HT-29 (cell line): Measurements from ENCODE around the gene FSHB. TPM values are rescaled to one million over a fixed set of nuclear protein-coding genes. Genes with fewer than 3 reads are reported as not detected.
"Not testable (repeated sequence)": the region's sequence is repeated elsewhere in the genome, so short reads cannot be mapped to it uniquely, and the experiment has no call there.

ENCODE experiments used
- DNase-seq: peaks from one replicate; pipeline ENCODE4 v3.0.0-alpha.2; 2015; ENCODE audit warnings: low spot score
- total RNA-seq: library from RNA; depleted of rRNA; stranded (reverse); fragments of >200 nt; shearing (Covaris generic); gene quantifications from 2 replicates; pipeline ENCODE4 v1.2.3, GENCODE V29; 2014; rRNA removed

The FSHB gene
- not detected in 2 replicates for total RNA-seq

DNA sequence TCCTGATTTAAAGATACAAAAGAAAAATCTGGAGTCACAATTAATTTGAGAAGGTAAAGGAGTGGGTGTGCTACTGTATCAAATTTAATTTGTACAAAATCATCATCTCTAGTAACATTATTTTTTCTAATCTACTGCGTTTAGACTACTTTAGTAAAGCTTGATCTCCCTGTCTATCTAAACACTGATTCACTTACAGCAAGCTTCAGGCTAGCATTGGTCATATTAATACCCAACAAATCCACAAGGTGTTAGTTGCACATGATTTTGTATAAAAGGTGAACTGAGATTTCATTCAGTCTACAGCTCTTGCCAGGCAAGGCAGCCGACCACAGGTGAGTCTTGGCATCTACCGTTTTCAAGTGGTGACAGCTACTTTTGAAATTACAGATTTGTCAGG is at the start of gene FSHB:
TSS of gene FSHB (plus strand) at position 301 of the 400 bp plus-strand sequence. CDS start 889 bp downstream, outside the sequence.
- DNase-seq: no peak

DNA sequence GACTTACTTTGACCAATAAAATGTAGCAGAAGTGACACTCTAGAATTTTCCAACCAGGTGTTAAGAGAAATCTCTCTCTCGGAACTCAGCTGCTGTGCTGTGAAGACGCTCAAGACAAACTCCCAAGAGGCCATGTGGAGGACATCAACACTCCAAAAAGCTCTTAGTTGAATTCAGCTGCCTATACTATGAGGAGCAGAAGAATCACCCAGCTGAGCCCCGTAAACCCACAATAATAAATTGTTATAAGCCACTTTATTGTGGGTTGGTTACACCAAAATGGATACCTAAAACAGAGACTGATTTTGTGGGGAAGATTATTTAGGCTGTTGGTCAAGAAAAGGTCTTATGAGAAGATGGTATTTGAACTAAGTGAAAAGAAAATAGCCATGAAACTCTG is 44.1 kb upstream of the FSHB start:
- DNase-seq: no peak

DNA sequence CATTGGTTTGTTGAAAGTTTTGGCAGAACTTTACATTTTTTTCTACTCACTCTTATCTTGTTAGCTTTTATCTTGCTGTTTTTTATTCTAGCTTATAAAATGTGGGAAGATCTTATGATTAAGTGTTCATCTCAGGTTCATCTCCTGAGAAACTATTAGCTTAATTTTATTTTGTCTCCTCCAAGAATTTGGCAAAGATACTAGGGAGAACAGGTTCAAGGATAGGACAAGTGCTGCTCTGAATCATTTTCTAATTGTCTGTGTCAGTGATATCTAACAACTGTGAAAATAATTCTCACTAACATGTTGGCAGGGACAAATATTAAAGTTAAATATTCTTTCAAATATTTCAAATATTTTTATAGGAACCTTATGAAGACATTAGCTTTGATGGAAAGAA is 38.2 kb upstream of the FSHB start:
- no peak for DNase-seq

DNA sequence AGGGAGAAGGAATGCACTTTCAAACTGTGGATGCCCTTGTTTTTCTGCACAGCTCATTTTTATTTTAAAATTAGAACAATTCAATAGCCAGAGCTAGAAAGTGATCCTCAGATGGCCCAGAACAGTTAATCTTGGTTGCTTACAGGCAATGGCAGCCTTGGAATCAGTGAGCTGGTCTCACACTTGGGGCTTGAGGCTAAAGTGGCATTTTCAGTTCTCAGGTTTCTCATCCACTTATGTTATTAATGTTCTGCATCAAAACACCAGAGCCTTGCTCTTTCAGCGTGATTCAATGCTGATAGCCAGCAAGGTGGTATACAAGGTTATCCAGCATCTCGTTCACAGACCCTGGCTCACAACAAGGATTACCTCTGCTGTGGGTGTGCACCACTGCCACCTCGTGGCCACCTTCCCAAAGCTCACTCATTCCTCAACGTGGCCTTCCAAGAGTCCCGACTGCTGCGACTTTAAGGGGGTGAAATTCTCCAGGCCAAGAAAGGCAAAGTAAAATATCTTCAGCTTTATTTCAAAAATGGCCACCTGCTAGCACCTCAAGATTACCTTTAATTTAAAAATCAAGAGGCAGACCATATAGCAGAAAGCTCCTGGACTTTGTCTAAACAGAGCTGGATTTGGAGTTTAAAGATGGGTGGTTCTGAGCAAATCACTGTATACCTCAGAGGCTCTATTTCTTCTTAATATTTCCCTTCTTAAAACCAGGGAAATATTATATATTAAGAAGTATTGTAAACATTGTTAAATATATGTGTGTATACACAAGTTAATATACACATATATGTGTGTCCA is 34.2 kb upstream of the FSHB start:
- peak; percentile 80 for DNase-seq

DNA sequence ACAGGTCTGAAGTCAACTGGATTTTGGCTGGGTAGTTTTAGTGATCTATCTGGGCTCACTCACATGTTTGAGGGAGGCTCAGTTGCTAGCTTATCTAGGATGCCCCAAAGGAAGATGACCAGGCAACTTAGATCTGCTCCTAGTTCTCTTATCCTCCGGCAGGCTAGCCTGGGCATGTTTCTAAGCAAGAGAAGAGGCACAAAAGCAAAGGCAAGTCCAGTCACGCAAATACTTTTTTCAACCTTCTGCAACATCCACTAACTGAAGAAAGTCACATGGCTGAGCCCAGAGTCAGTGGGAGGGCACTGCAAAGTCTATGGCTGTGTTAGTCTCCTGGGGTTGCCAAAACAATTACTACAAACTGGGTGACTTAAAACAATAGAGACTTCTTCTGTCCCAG is 32.9 kb upstream of the FSHB start:
- DNase-seq: no peak

DNA sequence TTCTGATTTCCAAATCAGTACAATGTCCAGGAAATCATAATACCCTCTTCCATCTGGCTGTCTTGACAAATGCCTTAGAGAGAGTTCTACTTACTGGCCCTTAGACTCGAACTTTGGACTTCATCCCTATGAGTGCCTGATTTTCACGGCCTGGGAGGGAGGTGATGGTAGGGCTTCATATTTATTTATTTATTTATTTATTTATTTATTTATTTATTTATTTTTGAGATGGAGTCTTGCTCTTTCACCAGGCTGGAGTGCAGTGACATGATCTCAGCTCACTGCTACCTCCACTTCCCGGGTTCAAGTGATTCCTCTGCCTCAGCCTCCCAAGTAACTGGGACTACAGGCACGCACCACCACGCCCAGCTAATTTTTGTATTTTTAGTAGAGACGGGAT is 27.8 kb upstream of the FSHB start:
- DNase-seq: not testable (repeated sequence)

DNA sequence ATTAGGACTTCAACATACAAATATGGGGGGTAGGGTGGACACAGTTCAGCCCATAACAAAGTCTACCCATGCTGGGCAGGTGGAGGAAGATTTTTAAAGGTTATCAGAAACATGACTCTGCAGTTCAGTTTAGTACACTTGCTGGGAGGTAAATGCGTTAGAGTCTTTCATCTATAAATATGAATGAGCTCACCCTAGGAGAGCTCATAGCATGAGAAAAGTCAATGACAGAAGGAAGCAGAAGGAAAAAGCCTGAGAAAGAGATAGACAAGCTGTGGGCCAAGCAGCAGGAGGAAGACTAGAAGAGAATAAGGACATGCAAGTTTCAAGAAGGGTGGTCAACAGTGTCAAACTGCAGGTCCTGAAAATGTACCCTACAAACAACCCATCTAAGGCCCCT is 27.0 kb upstream of the FSHB start:
- DNase-seq: no peak

DNA sequence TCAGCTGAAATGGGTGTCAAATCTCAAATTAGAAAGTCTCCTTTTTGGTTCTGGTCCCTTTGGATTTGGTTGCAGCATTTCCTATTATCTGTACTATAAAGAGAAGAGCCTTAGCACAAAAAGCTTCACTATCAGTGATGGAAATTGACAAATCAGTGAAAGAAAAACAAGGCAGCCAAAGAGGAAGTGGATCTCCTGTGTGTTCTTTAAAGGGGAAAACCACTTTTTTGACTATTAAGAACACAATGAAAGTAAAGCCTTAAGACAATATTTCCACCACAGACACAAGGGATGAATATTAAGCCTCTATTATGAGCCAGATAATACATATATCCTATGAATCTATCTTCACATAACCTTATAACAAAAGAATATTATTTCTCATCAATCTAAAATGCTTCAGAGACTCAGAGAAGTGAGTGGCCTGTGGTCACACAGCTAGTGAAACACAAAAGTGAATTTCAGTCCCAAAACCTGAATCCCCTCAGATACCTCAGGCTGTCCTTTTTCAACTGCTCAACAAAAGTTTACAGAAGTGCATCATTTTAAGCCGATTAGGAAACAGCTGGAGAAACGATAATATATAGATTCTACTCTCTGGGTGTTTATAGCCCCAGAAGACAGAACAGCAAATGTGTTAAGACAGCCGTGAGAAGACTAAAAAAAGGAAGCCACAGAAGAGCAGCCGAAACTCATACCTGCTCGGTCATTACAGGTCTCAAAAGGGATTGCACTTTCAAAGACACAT is 24.4 kb upstream of the FSHB start:
- no peak for DNase-seq

DNA sequence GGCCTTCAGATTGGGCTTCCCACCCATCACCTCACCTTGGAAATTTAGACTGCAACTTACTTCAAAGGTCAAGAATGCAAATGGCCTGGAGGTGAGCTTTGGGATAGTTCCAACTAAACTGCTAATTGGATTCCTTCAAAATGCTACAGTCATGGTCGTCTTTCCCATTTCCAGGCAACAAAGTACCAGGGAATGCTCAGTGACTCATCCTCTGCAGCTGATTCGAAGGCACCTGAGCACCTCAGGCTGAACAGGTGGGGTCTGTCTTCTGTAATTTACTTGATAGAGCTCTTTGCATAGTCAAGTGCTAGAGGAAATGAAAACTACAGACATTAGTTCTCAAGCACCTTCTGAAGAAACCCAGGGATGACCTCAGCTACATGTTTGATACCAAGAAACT is 20.5 kb upstream of the FSHB start:
- DNase-seq: no peak

DNA sequence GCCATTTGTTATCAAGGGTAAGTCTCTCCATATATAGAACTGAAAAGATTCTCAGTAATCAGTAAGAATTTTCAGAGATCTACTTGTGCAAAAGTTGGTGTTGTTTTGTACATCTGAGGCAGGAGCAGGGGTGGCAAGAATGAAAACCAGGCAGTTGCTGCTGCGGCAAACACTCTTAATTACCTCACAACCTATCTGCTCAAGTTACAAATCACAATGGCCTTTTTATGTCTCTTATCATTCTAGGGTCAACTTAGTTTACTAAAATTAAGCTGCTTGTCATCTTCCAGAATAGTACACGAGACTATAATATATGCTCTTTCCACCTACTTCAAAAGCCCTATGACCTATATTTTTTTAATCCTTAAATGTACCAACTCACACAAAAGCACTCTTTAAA is 14.3 kb upstream of the FSHB start:
- DNase-seq: no peak

DNA sequence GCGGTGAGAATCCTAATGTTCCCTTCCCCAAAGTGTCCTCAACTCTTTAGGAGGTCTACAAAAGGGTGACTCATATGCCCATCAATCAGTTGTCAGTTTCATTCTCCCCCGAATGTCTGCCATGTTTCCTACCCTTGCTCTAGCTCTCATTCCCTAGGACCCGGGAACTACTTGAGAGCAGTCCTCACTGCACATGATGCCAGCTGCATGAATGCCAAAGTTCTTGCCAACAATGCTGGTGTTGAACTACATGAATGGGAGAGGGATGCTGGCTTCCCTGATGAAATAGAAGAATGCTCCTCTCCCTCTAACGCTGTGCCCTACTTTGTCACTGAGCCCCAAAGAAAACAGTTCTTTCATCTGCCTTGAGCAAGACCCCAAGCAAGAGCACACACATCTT is 12.5 kb upstream of the FSHB start:
- DNase-seq: no peak

DNA sequence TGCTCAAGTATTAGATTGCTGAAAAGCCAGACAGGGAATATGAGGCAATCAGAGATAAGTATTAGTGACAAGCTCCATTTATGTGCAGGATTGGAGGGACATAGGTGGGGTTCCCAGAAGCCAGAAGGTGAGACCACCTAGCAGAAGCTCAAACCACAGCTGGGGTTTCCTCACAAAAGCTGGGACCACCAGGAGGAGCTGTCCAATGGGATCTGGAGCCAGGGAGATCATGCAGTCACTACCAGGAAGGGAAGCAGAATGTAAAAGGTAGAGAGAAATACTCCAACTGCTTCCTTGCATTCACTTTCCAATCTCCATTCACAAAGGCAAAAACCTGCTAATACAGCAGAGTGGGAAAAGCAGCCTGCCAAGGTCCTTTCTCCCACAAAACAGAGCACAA is 5.2 kb upstream of the FSHB start:
- DNase-seq: no peak

DNA sequence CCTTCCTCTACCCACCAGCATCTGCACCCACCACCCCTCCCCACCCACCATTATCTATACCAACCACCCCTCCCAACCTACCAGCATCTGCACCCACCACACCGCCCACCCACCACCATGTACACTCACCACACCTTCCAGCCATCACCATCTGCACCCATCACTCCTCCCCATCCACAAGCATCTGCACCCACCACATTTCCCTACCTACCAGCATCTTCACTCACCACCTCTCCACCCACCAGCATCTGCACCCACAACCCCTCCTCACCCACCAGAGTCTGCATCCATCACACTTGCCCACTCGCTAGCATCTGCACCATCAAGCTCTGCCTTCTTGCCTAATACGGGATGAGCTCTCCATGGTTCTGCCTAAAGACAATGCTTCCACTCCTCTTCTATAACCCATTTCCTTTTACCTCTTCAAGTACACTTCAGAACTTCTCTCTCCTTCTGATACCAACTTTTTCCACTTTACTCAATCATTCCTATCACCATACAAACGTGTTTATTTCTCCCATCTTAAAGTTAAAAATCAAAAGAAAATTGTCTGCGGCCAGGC is 2.4 kb upstream of the FSHB start:
- DNase-seq: no peak

DNA sequence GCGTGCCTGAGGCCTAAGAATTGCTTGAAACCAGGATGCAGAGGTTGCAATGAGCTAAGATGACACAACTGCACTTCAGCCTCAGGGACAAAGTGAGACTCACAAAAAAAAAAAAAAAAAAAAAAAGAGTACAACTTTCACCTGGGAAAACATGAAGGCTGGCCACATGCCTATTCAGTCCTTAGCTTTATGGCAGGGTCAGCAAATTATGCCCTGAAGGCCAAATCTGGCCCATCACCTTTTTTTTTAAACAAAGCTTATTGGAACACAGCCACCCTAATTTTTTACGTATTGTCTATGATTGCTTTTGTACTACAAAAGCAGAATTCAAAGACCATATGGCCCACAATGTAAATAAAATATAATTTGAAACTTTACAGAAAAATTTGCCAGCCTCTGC is 8.2 kb downstream of the FSHB start:
- no peak for DNase-seq

DNA sequence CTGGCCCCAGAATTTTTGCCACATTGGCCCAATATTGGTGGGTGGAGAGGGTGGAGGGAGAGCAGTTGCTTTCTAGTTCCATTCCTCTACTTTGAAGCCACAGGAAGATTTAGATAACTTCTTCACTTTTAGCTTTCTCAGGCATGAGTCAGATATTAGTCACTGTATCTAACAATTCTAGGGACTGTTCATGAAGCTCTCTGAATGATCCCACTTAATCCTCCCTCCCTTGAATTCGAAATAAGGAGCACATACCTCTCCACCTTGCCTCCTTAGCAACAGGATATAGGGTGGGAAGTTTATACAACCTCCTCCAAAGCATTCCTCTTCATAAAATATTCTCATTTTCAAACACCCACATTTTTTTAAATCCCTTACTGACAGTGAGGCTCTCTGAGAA is 13.5 kb downstream of the FSHB start:
- peak; percentile 45 for DNase-seq

DNA sequence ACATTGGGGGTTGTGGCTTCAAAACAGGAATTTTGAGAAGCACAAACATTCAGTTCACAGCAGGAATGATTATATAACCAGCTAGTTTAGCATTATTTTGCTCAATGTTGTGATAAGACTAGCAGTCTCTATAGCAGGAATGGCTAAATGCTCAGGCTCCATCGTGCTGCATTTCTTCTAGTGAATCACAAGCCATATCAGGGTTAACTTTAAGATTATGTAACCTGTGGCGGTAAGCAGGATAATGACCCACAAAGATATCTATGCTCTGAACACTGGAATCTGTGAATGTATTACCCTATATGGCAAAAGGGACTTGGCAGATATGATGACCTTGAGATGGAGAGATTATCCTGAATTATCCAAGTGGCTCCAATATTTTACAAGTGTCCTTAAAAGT is 14.8 kb downstream of the FSHB start:
- DNase-seq: no peak

DNA sequence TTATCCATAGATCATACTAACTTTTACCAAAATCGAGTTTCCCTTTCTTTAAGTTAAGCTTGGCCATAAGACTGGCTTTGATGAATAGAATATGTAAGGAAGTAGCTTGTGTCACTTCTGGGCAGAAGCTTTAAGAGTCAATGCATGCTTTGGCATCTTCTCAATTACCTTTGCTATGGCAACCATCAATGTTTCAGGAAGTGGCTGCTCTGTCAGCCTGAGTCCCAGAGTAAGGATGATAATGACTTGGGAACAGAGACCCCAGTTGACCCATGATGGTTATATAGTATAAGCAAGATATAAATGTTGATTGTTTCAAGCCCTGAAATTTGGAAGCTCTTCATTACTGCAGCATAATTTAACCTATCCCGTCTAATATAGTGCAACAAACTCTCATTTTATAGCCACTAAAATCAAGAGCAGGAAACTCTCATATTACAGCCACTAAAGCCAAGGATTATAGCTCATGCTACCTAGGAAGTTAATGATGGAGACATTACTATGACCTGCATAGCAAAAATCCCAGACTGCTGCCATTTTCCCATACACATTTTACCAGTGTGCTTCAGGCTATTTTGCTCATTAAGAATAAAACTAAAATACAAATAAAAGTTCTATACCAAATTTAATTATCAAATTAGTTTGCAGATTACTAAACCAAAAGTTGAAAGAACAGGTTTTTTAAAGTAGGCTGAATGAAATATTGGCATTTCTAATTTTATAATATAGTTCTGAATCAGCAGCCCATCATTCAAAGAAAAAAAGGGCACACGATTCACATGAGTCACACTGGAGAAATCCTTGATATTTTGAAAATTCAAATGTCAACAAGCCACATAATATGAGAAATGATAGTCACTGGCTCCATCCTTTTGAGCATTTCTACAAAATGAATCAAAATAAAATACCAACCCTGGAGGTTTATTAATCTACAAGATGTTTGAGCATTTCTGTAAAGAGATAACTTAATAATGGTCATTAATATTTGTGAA is 23.8 kb downstream of the FSHB start:
- no peak for DNase-seq

DNA sequence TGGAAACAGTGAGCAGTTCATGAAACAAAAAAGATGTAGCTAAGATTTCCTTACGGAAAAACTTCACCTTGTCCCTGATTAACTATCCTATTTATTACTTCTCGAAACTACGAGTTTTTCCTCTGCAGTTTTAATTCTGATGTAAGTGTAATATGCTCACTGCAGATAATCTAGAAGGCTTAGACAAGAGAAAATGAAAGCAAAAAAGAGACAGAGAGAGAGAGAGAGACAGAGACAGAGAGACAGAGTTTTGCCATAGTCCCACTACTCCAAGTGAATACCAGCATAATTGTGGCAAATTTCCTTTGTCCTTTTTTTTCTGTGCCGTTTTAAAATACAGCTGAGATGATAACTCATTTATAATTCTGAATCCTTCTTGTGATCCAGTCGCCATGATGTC is 24.8 kb downstream of the FSHB start:
- DNase-seq: no peak

DNA sequence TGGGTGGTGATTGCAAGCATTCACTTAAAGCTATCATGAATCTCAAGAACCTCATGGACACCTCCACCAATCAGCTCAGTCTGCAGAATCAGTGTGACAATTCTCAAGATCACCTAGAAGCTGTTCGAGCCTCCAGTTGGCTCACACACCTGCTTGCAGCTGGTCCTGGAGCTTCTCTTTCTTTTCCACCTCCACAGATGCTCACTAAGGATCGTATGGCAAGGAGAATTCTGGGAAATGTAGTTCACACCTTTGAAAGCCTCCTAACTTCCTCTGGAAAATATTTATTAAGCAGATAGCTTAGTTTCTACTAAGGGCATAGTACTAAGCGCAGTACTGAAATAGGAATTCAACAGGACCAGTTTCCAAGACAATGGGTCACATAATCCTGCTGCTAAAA is 26.2 kb downstream of the FSHB start:
- DNase-seq: peak; percentile 15

DNA sequence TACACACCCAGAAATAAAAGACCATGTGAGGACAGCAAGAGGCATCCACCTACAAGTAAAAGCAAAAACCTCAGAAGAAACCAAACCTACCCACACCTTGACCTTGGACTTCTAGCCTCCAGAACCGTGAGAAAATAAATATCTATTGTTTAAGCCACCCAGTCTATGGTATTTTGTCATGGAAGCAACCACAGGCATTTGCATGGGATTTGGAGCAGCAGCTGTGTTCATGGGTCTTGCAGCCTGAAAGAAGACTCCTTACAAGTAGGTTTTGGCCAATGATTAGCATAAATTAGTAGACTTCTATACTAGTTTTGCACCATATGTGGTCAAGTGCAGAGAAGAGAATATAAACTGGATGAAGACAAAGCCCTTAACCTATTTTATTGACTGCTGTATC is 27.9 kb downstream of the FSHB start:
- DNase-seq: no peak

DNA sequence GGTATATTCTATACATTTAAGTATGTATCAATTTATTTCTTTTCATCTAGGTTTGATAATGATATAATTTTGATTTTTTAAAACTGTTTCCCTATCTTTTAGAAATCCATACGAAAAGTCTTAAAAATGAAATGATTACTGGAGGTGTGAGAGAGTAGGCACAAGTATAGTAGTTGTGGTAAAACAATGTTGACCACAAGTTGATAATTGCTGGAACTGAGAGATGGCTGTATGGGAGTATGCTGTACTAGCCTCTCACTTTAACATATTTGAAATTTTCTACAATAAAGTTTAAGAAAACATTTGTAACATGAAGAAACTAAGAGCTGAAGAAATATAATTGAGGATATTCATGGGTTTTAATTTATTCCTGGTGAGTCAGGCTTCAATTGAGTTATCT is 30.0 kb downstream of the FSHB start:
- DNase-seq: no peak

DNA sequence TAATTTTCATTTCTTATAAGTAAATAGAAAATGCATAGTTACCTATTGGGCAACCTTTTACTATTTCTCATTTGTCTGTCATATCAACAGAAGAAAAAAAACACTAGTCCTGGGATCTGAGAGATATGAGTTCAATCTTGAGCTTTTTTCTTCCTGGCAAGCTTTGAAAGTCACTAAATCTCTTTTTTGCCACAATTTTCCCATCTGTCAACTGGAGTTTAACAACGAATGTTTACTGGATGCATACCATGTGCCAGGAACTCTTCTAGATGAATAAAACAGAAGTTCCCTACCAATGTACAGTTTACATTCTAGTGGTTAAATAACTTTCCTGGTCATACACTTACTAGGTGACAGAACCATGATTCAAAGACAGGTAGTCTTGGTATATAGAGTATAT is 31.0 kb downstream of the FSHB start:
- no peak for DNase-seq
